ENCODE results near the gene MLN.

The MLN gene

GRCh38 chr6:33777398-33778388 lies 26.1 kb downstream of the MLN start:
- no peak for DNase-seq (ENCODE audit: low read depth)
- TF ChIP-seq CTCF (IDR thresholded peaks at IDR 0.05; ENCODE audit: insufficient read depth, low read depth, low read length, missing control alignments), result no peak
- no peak overlapping the region for H3K4me3 ChIP-seq (ENCODE audit: low read length)

- TF ChIP-seq CTCF (IDR thresholded peaks at IDR 0.05; ENCODE audit: insufficient read depth, low read depth, low read length, missing control alignments), result no peak
- H3K4me3 ChIP-seq (ENCODE audit: low read length), result no peak overlapping the region
- DNase-seq (ENCODE audit: low read depth), result no peak
These were observed 27.0 kb downstream of the MLN start for GRCh38 chr6:33776764-33777163.

- H3K4me3 ChIP-seq (ENCODE audit: low read length), result no peak overlapping the region
- TF ChIP-seq CTCF (IDR thresholded peaks at IDR 0.05; ENCODE audit: insufficient read depth, low read depth, low read length, missing control alignments), result no peak
- DNase-seq (ENCODE audit: low read depth), result no peak
These were observed 27.6 kb downstream of the MLN start for GRCh38 chr6:33776186-33776585.

- no peak overlapping the region for H3K4me3 ChIP-seq (ENCODE audit: low read length)
- no peak for TF ChIP-seq CTCF (IDR thresholded peaks at IDR 0.05; ENCODE audit: insufficient read depth, low read depth, low read length, missing control alignments)
- DNase-seq (ENCODE audit: low read depth), result no peak
These were observed 29.0 kb downstream of the MLN start for GRCh38 chr6:33774774-33775173.

GRCh38 chr6:33772902-33773472 lies 30.8 kb downstream of the MLN start:
- DNase-seq (ENCODE audit: low read depth), result peak; percentile 39
- no peak overlapping the region for H3K4me3 ChIP-seq (ENCODE audit: low read length)
- no peak for TF ChIP-seq CTCF (IDR thresholded peaks at IDR 0.05; ENCODE audit: insufficient read depth, low read depth, low read length, missing control alignments)

GRCh38 chr6:33772082-33772830 lies 31.5 kb downstream of the MLN start:
- no peak for TF ChIP-seq CTCF (IDR thresholded peaks at IDR 0.05; ENCODE audit: insufficient read depth, low read depth, low read length, missing control alignments)
- peak; percentile 61 for DNase-seq (ENCODE audit: low read depth)
- H3K4me3 ChIP-seq (ENCODE audit: low read length), result no peak overlapping the region
